T47D (cell line): ENCODE results near the gene CD48.
"Not testable (repeated sequence)": the region's sequence is repeated elsewhere in the genome, so short reads cannot be mapped to it uniquely, and the experiment has no call there.

Experiments
- DNase-seq, 2 experiments: peaks; one replicate each; pipeline versions ENCODE4 v3.0.0 to v3.0.0-alpha.2; 2011 to 2012; ENCODE audit warnings: low read depth in 1 of 2, low spot score in 1 of 2
- JUND ChIP-seq: IDR thresholded peaks from 2 replicates; pipeline ENCODE4 v1.6.1; 2012; ENCODE audit warnings: low read depth
- in situ Hi-C: cut with HindIII; loops from 2 replicates; pipeline ENCODE4 v1.10.0; 2016; ENCODE audit warnings: low sequenced_read_pairs, low pct_unique_long_range_greater_than_20kb

The CD48 gene

DNA sequence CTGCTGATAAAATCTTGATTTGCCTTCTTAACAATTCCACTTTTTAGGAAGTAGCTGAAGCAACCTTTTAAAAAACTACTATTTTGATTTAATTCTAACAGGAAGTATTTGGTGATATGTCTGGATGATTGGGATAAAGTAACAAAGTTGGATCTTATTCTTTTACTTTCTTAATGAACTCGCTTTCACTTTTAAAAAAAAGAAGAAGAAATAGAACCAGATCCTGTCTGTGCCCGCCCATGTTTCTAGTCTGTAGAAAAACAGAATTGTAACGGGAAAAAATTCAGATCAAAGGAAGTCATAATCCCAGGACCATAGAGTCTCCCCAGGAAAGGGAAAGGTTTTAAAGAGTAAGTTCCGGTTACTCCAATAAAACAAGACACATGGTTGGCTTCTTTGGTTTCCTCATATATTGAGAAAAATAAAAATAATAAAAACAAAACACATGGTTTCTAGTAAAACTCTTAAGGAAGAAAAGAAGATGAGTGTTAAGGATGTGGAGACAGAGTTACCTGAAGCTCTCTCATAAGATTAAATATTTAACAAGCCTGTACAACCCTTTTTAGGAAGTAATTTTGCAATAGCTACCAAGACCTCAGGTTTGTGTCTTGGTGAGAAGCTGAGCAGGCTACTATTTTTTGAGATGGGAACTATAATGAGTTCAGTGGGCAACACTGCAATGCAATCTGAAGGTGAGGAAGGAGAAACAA is 4.9 kb downstream of the CD48 start:
- TF ChIP-seq JUND: no peak
- in situ Hi-C loops: no loop called here
- no peak for DNase-seq

DNA sequence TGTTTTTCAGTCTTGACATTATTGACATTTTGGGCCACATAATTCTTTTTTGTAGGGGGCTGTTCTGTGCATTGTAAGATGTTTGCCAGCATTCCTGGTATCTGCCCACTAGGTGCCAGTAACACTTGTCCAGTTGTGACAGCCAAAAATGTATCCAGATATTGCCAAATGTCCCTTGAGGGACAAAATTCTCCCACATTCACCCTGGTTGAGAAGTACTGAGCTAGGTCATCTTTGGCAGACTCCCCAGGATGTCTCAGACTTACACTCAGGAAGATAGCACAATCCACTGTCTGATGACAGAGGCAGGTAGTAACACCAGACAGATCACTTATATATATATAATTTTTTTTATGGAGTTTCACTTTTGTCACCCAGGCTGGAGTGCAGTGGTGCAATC is 5.9 kb downstream of the CD48 start:
- no peak for DNase-seq
- in situ Hi-C loops: no loop called here
- TF ChIP-seq JUND: no peak

DNA sequence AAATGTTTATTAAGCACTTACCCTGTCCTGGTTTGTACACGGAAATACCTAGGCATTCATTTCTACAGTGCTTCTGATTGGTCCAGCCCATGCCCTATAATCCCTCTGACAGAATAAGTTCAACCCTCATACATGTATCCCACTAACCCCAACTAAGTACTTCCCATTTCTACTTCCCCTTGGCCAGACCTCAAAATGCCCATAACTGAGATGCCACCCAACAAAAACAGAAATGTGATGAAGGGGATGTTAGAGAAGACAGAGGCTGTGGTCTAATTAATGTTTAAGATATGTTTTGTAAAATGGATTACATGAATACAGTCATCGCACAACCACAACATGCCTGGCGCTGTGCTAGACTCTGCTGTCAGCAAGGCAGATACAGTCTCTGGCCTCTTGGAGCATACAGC is 6.4 kb downstream of the CD48 start:
- in situ Hi-C loops, DNase-seq: not testable (repeated sequence)

DNA sequence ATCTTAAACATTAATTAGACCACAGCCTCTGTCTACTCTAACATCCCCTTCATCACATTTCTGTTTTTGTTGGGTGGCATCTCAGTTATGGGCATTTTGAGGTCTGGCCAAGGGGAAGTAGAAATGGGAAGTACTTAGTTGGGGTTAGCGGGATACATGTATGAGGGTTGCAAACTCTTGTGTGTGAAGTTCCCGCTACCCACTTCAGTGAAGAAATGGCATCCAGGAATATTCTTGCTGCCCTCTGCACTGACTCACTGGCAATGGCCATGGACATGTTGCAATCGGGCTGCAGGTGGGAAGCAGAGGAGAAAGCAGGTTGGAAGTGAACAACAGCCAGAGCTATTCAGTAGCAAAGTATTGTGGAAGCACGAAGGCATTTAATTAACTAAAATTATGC is 7.4 kb downstream of the CD48 start:
- DNase-seq: no peak
- in situ Hi-C loops: no loop called here
- no peak for TF ChIP-seq JUND

DNA sequence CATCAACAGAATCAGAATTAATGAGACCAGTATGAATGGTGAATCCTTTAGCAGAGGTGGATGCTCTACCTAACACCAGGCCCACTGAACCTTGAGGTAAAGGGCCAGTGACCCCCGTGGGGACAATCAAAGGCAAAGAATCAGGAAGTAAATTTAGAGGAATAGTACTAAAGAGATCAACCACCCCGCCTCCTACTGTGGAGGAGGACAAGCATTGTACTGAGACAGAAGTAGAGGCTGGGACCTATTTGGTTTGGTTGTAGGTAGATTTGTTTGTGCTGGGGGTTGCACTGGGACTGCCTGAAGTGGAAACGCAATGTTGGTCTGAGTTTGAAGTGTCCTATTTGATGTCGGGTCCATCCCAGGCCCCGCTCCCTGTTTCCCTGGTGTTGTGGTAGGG is 9.5 kb downstream of the CD48 start:
- TF ChIP-seq JUND: no peak
- in situ Hi-C loops: no loop called here

DNA sequence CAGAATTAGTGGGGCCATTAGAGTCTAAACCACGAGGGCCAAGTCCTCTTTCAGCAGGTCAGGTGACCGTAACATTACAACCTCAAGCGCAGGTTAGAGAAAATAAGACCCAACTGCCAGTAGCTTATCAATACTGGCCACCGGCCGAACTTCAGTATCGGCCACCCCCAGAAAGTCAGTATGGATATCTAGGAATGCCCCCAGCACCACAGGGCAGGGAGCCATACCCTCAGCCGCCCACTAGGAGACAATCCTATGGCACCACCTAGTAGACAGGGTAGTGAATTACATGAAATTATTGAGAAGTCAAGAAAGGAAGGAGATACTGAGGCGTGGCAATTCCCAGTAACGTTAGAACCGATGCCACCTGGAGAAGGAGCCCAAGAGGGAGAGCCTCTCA is 19.2 kb downstream of the CD48 start:
- peak in 1 of 2 experiments; percentile 47 for DNase-seq
- in situ Hi-C loops: not testable (repeated sequence)

More for the DNA sequence above, 9.5 kb downstream of the CD48 start:
- DNase-seq: no peak

DNA sequence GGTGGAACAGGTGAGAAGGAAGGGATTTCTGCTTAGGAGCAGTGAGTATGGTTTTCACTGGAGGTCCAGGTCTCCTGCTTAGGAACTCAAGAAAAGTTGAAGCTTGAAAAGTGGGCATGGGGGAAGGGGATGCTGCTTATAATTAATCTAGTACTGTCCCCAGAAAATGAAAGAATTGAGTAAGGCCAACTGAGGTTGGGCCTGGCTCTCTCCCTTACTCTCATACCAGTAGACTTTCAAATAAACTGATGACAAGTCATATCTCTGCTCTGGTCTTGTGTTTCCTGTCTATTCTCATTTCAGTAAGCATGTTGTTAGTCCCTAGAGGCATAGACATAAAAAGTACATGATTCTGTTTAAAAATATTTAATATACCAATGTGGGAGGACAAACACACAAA is 26.4 kb downstream of the CD48 start:
- no peak for DNase-seq
- in situ Hi-C loops: no loop called here
- no peak for TF ChIP-seq JUND

DNA sequence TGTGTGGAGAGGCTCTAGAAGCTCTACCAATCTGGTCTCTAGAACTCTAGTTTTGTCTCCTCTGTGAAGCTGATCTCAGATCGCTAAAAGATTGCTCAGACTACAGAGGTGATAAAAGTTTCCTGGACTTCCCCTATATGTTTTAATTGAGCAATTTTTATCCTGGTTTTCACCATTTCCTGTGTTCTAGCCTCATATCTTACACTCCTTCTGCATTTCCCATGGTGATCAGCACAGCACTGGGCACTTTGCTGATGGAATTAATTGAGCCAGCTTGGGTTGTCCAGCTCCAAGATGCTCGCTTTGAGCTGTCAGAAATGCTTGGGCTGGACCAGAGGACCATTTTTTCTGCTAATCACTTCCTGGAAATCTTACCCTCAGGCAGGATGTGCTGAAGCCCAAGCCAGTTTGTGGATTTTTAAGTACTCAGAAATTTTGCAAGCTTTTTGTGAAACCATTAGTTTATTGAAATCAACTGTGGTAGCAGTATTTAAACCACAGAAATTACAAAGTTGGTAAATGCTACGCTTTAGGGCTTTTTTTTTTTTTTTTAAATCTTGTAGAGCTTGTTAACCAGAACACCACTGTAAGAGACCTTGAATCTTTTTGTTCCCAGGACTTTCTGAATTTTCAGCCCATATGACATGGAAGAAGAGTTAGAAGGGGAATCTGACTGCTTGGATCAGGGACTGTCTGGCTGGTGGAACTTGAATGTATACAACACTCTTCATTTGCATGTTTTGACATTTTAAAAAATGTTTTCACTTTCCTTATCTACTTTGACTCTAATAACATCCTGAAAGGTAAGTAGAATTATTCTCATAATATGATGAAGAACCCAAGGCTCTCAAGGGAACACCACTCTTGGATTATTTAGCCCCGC is 28.4 kb downstream of the CD48 start:
- DNase-seq: no peak
- in situ Hi-C loops: no loop called here
- TF ChIP-seq JUND: no peak

DNA sequence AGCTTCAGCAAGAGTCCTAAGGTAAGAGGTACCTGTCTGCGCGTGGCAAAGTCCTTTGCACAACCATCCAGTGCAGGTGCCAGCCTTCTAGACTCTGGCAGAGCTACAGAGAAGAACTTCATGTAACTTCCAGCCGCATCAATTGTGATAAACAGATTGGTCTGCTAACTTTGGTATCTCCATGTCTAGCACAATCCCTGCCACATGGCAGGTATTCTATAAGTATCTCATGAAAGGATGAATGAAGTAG is 29.8 kb downstream of the CD48 start:
- in situ Hi-C loops: no loop called here
- no peak for DNase-seq
- no peak for TF ChIP-seq JUND

DNA sequence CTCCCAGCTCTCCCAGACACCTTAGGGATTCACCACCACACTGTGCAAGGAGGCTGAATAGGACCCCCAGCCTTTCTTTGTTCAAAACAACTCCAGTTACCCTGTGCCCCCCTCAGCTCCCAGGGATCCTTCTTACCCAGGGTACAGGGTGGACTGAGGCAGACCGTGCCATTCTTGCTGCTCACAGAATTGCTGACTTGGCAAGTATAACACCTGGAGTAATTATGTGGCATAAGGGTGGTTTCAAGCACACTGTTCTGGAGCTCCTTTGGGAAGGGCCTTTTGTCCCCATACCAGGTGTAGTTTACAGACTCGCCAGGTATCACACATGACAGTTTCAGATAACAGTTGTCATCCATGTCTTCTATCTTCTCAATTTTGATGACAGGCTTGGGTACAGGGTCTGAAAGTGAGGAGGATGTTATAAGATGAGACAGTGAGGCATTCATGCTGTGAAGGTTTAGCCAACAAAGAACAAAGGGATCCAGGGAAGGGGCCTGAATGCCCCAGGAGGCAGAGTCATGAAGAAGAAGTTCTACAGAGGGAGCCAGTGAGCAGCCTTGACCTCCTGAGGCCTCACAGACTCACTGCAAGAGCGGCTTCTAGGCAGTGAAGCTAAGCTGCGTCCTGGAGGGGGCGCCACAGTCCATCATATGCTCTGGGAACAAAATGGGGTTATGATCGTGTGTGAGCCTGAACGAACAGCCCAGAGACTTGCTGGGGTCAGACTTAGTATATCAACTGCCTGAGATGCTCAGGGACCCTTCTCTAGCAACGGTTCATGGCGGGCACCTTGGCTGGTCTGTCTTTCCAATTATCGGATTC is 30.3 kb downstream of the CD48 start:
- peak in 1 of 2 experiments; percentile 71 for DNase-seq
- TF ChIP-seq JUND: no peak
- in situ Hi-C loops: no loop called here

DNA sequence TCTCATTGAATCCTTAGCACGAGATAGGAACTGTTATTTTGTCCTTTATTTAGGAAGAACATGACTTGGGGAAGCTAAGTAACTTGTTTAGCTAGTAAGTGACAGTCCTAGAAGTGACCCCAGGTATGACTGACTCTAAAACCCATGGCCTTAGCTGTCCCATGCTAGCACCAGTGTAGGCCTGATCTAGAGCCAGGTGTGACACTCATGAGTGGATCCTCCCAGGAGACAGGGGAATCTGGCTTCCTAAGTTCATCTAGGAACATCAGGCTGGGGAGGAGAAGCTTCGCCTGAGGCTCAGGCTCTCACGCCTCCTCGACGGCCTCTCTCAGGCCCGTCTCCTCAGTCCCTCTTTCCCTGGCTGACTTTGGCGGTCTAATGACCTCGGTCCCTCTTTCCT is 31.2 kb downstream of the CD48 start:
- DNase-seq: no peak
- no peak for TF ChIP-seq JUND
- in situ Hi-C loops: no loop called here

DNA sequence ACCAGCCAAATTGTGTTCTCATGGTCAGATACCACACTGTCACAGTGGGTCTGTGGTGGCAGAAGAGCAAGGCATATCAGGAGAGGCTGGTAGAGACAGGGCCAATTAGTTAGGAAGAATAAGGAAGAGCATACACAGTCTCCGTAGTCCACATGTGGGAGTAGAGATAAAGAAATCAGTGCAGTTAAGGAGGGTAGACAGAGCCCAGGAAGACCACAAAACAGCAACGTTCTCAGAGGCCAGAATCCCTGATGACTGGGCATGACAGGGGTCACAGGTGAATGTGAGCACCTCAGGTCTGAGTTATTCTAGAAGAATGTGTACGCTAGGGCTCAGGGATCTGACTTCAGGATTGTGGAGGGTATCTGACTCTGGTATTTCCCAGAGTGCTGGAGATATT is 31.7 kb downstream of the CD48 start:
- in situ Hi-C loops: no loop called here

DNA sequence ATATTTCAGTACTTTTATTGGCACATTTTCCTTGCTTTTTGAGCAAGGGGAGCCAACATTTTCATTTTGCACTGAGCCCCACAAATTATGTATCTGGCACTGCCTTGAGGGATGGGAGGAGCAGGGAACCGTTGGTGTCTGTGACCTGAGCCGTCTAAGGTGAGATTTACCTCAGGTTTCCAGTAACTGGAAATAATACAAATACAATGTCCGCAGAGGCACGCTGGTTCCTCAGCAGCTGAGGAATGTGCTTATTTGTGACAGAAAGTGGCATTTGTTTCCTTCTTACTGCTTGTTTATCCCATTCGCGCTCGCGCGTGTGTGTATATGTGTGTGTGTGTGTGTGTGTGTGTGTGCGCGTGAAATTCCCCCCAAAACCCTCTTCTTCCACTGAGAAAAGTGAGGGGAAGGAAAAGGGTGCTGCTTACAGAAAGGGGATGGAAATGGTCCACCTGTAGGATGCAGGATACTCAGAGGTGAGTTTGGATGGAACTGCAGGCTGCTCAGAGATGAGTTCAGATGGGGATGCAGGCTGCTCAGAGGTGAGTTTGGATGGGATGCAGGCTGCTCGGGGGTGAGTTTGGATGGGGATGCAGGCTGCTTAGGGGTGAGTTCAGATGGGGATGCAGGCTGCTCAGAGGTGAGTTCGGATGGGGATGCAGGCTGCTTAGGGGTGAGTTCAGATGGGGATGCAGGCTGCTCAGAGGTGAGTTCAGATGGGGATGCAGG is 34.6 kb downstream of the CD48 start:
- DNase-seq: no peak
- in situ Hi-C loops: no loop called here
- TF ChIP-seq JUND: no peak

More for the DNA sequence above, 31.7 kb downstream of the CD48 start:
- no peak for TF ChIP-seq JUND
- no peak for DNase-seq
